Measurements from ENCODE around the gene NNAT. TPM values are rescaled to one million over a fixed set of nuclear protein-coding genes. Genes with fewer than 3 reads are reported as not detected.

The NNAT gene
- total RNA-seq, 1 donor from 2014 or later, result not detected

GRCh38 chr20:37523911-37524700 lies 3.1 kb downstream of the NNAT start:
- DNase-seq (ENCODE audit: low read depth, low spot score), result no peak

GRCh38 chr20:37524859-37525708 lies 4.0 kb downstream of the NNAT start:
- no peak for DNase-seq (ENCODE audit: low read depth, low spot score)

- no peak for DNase-seq (ENCODE audit: low read depth, low spot score)
Observed at GRCh38 chr20:37525810-37526209, 4.8 kb downstream of the NNAT start.

- peak; percentile 92 for DNase-seq (ENCODE audit: low read depth, low spot score)
Observed at GRCh38 chr20:37526238-37526838, 5.3 kb downstream of the NNAT start.

DNA sequence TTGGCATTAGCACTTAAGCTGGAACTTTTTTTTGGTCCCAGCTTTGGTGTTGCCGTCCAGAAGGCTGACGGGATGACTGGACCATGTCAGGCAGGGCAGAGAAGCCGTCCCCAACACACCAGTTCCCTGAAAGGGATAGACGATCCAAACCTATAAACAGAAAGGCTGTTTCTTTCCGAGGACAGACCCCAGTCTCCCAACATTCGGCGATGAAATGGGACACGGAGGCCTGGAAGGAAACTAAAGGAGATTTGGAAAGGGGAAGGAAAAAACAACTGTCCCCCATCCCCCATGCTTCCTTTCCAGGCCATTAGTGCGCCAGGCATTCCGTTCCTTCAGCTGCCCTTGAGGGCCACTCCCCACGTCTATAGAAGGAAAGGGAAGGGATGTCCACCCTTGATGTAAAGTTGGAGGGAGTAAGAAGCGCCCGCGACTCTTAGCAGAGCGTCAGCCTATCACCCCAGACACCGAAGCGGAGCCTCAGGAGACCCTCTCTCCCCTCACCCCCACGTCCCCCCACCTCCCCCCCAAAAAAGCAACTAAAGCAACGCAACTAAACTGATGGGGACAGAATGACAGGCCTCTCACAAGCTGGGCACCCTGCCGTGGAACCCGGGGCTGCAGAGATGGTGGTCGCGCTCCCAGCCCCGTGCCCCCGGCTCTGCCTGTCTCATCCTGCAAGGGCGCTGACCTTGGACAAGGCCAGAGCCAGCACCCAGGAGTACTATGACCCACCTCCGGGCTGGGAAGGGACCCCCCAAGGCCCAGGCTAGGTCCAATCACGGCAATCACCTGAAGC lies 6.0 kb downstream of the NNAT start:
- no peak for DNase-seq (ENCODE audit: low read depth, low spot score)

- DNase-seq (ENCODE audit: low read depth, low spot score), result peak; percentile 48
Observed at GRCh38 chr20:37527638-37528445, 6.8 kb downstream of the NNAT start, which contains the start of gene BLCAP. Gene BLCAP, minus strand, starts transcription at chr20:37527876. Its CDS starts 8,702 bp downstream, at chr20:37519174.

DNA sequence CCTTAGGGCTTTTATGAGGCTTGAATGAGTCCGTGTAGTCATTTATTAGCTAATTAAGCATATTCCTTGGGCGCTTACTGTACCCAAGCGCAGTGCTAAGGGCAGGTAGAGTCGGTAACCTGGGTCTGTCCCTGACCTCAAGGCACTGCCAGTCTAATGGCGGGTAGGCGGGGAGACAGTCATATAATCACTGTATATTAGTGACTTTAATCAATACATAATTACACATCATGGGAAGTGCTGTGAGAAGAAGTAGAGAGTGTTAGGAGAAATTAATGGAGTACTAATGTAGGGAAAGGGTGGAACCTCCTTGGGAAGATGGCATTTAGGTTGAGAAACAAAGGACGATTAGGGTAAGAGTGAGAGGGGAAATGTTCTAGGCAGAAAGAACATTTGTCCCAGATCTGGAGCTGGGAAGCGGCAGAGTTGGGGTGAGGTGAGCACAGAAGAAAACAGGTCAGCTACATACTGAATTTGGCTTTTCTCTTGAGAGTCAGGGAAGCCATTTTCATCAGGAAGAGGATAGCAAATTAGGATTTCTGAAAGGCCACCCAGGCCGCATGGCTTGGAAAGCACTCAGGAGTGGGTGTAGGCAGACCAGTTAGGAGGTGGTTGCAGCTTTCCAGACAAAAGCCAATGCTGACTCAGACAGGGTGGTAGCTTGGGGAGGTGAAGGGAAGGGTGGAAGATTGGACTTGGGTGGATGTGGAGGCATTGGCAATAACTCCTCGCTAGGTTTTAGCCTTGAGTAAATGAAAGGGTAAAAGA lies 7.6 kb downstream of the NNAT start:
- no peak for DNase-seq (ENCODE audit: low read depth, low spot score)

GRCh38 chr20:37529214-37529967 lies 8.3 kb downstream of the NNAT start:
- DNase-seq (ENCODE audit: low read depth, low spot score), result no peak

- no peak for DNase-seq (ENCODE audit: low read depth, low spot score)
Observed at GRCh38 chr20:37529968-37530600, 9.0 kb downstream of the NNAT start.

DNA sequence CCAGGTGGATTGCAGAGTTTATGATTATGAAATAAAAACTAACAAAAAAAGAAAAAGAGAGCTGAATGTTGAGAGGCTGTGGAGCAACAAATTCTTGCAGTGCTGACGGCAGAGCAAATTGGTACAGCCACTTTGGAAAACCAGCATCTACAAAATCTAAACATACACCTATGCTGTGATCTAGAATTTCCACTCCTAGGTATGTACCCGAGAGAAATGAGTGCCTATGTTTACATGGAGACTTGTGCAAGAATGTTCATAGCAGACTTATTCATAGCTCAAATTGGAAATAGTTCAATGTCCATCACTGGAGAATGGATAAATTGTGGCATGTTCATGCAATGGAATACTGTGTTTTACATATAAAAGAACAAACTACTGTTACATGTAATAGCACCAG lies 9.6 kb downstream of the NNAT start:
- DNase-seq (ENCODE audit: low read depth, low spot score), result no peak

- no peak for DNase-seq (ENCODE audit: low read depth, low spot score)
Observed at GRCh38 chr20:37531856-37532255, 10.8 kb downstream of the NNAT start.

DNA sequence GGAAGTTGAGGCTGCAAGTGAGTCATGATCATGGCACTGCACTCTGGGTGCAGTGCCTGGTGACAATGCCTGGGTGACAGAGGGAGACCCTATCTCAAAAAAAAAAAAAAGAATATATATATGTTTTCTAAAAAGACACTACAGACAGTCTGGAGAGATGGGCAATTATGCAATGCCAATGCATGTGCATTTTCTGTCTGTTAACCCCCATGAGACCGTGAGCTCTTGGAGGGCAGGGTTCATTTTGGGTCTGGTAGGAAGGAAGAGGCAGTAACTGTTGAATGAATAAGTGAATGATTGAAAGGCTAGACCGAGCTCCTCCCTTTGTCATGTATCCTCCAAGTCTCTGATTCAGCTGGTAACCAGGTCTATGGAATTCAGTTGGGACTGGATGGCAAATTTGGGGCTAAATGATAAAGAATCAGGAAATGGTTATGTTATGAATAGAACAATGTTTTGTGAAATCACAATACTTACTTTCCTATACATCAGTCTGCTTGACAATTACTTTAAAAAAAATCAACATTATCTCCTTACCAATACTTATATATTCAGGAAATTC lies 12.2 kb downstream of the NNAT start:
- no peak for DNase-seq (ENCODE audit: low read depth, low spot score)

DNA sequence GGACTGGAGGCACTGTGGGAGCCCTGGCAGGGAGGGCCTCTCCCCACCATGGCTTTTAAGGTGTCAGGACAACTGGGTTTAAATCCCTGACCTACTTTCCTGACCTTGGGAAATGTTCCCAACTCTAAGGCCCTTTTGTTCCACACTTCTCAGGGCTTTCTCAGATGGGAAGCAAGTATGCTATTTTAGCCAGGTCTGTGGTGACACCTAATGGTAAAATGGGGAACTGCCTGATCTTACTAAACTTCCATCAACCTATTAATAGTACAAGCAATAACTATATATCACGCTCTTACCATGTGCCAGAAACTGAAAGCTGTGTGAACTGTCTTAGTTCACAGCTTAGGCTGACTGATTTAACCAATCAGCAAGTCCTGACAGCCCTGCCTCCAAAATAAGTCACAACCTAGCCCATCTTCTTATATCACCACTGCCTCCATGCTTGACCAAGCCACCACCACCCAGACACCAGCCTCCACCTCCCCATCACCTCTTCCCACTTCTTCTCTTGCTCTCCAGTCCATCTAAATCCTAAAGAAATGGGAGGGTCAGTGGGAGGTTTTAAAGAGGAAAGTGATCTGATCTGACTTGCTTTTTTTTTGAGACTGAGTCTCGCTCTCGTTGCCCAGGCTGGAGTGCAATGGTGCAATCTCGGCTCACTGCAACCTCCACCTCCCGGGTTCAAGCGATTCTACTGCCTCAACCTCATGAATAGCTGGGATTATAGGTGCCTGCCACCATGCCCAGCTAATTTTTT lies 13.5 kb downstream of the NNAT start:
- DNase-seq (ENCODE audit: low read depth, low spot score), result peak; percentile 55

DNA sequence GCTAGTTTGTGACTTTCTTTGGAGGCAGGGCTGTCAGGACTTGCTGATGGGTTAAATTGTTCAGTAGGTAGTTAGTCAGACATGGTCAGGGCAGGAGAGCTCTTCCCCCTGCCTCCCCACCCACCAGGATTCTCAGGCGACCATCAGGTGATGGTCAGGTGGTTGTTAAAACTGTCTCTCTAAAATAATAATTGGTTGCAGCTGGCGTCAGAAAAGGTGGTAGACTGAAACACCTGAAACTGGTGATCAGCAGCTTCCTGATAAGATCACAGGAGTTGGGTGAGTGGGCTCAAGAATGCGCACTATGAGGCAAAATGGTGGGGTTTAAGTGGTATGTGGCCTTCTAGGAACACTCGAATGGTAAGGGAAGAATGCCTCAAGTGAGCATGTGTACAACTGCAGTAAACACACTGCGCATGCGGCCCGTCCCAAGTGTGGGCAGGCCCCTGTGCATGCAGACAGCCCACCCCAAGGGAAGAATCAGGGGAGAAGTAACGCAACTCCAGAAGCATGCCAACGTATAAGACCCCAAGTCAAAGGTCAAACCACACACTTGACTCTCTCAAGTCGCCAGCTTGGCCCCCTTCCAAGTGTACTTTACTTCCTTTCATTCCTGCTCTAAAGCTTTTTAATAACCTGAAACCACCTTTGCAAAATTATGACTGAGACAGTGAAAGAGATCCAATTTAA lies 14.5 kb downstream of the NNAT start:
- DNase-seq (ENCODE audit: low read depth, low spot score), result no peak

GRCh38 chr20:37537505-37537904 lies 16.5 kb downstream of the NNAT start:
- DNase-seq (ENCODE audit: low read depth, low spot score), result no peak

DNA sequence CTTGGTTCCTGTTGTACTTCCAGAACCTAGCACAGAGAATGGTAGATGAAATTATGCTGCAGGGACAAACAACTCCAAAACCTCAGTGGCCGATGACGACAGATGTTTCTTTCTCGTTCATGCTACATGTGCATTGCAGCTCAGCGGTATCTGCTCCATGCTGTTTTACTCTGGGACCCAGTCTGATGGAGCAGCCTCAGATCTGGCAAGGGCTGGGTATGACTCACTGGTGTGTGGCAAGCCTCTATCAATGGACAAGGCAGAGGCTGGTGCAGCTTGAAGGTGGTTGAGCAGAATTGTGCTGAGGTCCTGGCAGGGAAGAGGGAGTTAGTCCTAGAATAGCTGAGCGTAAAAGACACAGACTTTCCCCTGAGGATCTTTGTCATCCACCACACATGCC lies 17.0 kb downstream of the NNAT start:
- DNase-seq (ENCODE audit: low read depth, low spot score), result no peak

- DNase-seq (ENCODE audit: low read depth, low spot score), result no peak
Observed at GRCh38 chr20:37539424-37539823, 18.4 kb downstream of the NNAT start.
